MM.1S (cell line): ENCODE data around the gene KRT2.

Experiments used
- DNase-seq: peaks from one replicate; pipeline ENCODE4 v3.0.0-alpha.2; 2015
- H2AFZ ChIP-seq: fragments of 300-600 bp; sonication (generic); 2 replicates; pipeline ENCODE4 v1.6.0; 2016; ENCODE audit warnings: antibody characterized with exemption, low read length
- H3F3A ChIP-seq: fragments of 300-600 bp; sonication (generic); 2 replicates; pipeline ENCODE4 v1.6.1; 2016; ENCODE audit warnings: mild to moderate bottlenecking, antibody characterized with exemption, low read length, moderate library complexity, mixed read lengths; ENCODE audit not compliant: insufficient read depth
- H3K27ac ChIP-seq: fragments of 300-600 bp; sonication (generic); 2 replicates; pipeline ENCODE4 v1.5.1; 2016; ENCODE audit warnings: mild to moderate bottlenecking, low read length
- H3K27me3 ChIP-seq: fragments of 300-600 bp; sonication (generic); replicated peaks from 2 replicates; pipeline ENCODE4 v1.6.0; 2016; ENCODE audit warnings: low read length; ENCODE audit not compliant: insufficient read depth
- H3K36me3 ChIP-seq: fragments of 300-600 bp; sonication (generic); replicated peaks from 2 replicates; pipeline ENCODE4 v1.6.1; 2016; ENCODE audit warnings: mild to moderate bottlenecking, low read length, mixed read lengths; ENCODE audit not compliant: insufficient read depth
- H3K4me1 ChIP-seq: fragments of 300-600 bp; sonication (generic); 2 replicates; pipeline ENCODE4 v1.6.1; 2016; ENCODE audit warnings: low read length, mixed read lengths
- H3K4me2 ChIP-seq: fragments of 300-600 bp; sonication (generic); 2 replicates; pipeline ENCODE4 v1.6.0; 2016; ENCODE audit warnings: low read depth, low read length
- H3K4me3 ChIP-seq: fragments of 300-600 bp; sonication (generic); 2 replicates; pipeline ENCODE4 v1.5.1; 2016; ENCODE audit warnings: low read length, mixed read lengths
- H3K79me2 ChIP-seq: fragments of 300-600 bp; sonication (generic); 2 replicates; pipeline ENCODE4 v1.6.1; 2016; ENCODE audit warnings: mixed run types, low read length, mixed read lengths
- H3K9ac ChIP-seq: fragments of 300-600 bp; sonication (generic); 2 replicates; pipeline ENCODE4 v1.6.1; 2016; ENCODE audit warnings: low read length, mixed read lengths
- H3K9me2 ChIP-seq: fragments of 300-600 bp; sonication (generic); replicated peaks from 2 replicates; pipeline ENCODE4 v1.6.1; 2016; ENCODE audit warnings: mild to moderate bottlenecking, low read length, mixed read lengths; ENCODE audit not compliant: insufficient read depth
- H3K9me3 ChIP-seq: fragments of 300-600 bp; sonication (generic); replicated peaks from 2 replicates; pipeline ENCODE4 v1.6.1; 2016; ENCODE audit warnings: mild to moderate bottlenecking, low read length, mixed read lengths; ENCODE audit not compliant: insufficient read depth
- H4K20me1 ChIP-seq: fragments of 300-600 bp; sonication (generic); 2 replicates; pipeline ENCODE4 v1.6.1; 2016; ENCODE audit warnings: mild to moderate bottlenecking, low read length, moderate library complexity, mixed read lengths; ENCODE audit not compliant: insufficient read depth
- CTCF ChIP-seq: fragments of 300-600 bp; sonication (generic); IDR thresholded peaks from 2 replicates; pipeline ENCODE4 v1.5.1; 2016; ENCODE audit warnings: antibody characterized with exemption, low read length, mixed read lengths
- EZH2 ChIP-seq: fragments of 300-600 bp; sonication (generic); optimal IDR thresholded peaks from 2 replicates; pipeline ENCODE3; 2017; ENCODE audit warnings: low read depth, mild to moderate bottlenecking, antibody characterized with exemption, low read length, mixed read lengths
- EZH2phosphoT487 ChIP-seq: fragments of 300-600 bp; sonication (generic); IDR thresholded peaks from 2 replicates; pipeline ENCODE4 v1.6.1; 2018; ENCODE audit warnings: antibody characterized with exemption, low read length

The KRT2 gene

GRCh38 chr12:52608826-52609630, 43.0 kb downstream of the KRT2 start:
- H3K27me3 ChIP-seq = peaks cover 56% of the 10 kb centered on the region

DNA sequence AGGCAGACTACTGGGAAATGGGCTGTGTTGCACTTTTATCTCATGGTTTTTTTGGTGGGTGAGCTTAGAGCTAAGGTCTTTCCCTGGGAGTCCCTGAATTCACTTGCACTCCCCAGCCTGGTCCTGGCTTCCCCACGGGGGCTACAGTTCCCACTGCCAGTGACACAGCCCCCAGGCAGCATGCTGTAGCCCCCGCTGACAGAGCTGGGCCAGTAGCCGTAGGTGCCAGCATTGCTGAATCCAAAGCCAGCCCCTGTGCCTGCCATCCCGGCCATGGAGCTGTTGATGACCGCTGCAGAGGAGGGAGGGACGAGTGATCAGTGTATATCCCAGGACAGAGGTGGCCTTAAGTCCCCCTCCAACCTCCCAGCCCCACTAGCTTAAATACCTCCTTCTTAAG, 43.9 kb downstream of the KRT2 start:
- Histone ChIP-seq H3K9me3 (no peaks in the 10 kb centered on the region), H3K27ac (no peak overlapping the region), H2AFZ (no peak overlapping the region), H3K36me3 (no peaks in the 10 kb centered on the region), H3F3A (no peaks in the 10 kb centered on the region), H4K20me1 (no peaks in the 10 kb centered on the region), H3K4me2 (no peak overlapping the region), H3K9me2 (no peaks in the 10 kb centered on the region), H3K79me2 (no peaks in the 10 kb centered on the region), H3K4me3 (no peak overlapping the region), H3K9ac (no peak overlapping the region), H3K27me3 (peaks cover 56% of the 10 kb centered on the region), H3K4me1 (no peaks in the 10 kb centered on the region)
- no peak for DNase-seq
- TF ChIP-seq EZH2 = no peak
- no peak for TF ChIP-seq EZH2phosphoT487
- no peak for TF ChIP-seq CTCF

More at GRCh38 chr12:52608826-52609630, 43.0 kb downstream of the KRT2 start:
- H3K27ac ChIP-seq = no peak overlapping the region
- H3K9me2 ChIP-seq = no peaks in the 10 kb centered on the region
- H3K9ac ChIP-seq = no peak overlapping the region
- DNase-seq = no peak
- no peak overlapping the region for H3K4me2 ChIP-seq
- H3K79me2 ChIP-seq = no peaks in the 10 kb centered on the region
- no peaks in the 10 kb centered on the region for H3K9me3 ChIP-seq
- no peaks in the 10 kb centered on the region for H4K20me1 ChIP-seq
- TF ChIP-seq EZH2 = no peak
- no peak for TF ChIP-seq CTCF
- TF ChIP-seq EZH2phosphoT487 = no peak
- no peak overlapping the region for H3K4me3 ChIP-seq
- H3K36me3 ChIP-seq = no peaks in the 10 kb centered on the region
- no peak overlapping the region for H2AFZ ChIP-seq
- H3F3A ChIP-seq = no peaks in the 10 kb centered on the region
- H3K4me1 ChIP-seq = no peaks in the 10 kb centered on the region

- no peak overlapping the region for H3K4me2 ChIP-seq
- H3K36me3 ChIP-seq = no peaks in the 10 kb centered on the region
- H3K9ac ChIP-seq = no peak overlapping the region
- TF ChIP-seq EZH2 (no peak), CTCF (no peak), EZH2phosphoT487 (no peak)
- no peaks in the 10 kb centered on the region for H3F3A ChIP-seq
- DNase-seq = no peak
- H3K27me3 ChIP-seq = peaks cover 54% of the 10 kb centered on the region
- no peaks in the 10 kb centered on the region for H3K9me2 ChIP-seq
- H2AFZ ChIP-seq = no peak overlapping the region
- no peak overlapping the region for H3K27ac ChIP-seq
- H3K9me3 ChIP-seq = no peaks in the 10 kb centered on the region
- H4K20me1 ChIP-seq = no peaks in the 10 kb centered on the region
- no peak overlapping the region for H3K4me3 ChIP-seq
- H3K4me1 ChIP-seq = no peaks in the 10 kb centered on the region
- no peaks in the 10 kb centered on the region for H3K79me2 ChIP-seq
Observed at GRCh38 chr12:52607314-52607713, 44.7 kb downstream of the KRT2 start.
